PC-3 (cell line): ENCODE results near the gene HTR4. TPM values are rescaled to one million over a fixed set of nuclear protein-coding genes. Genes with fewer than 3 reads are reported as not detected.

ENCODE experiments used
- ATAC-seq: fragments of 200-7000 bp; cut with Tn5 transposase; 2 replicates; pipeline ENCODE4 v1.9.1; 2020; ENCODE audit warnings: mild to moderate bottlenecking, moderate library complexity
- BruUV-seq: library from RNA; stranded (reverse); fragments of 400-500 nt; replicated peaks from 2 replicates; lab custom pipeline; 2021; lab: Mats Ljungman, UMichigan
- CTCF ChIA-PET: fragments of 300-600 bp; sonication (Branson Sonifier 250); formaldehyde crosslinking; loops from one replicate; lab custom pipeline; 2022; ENCODE audit warnings: antibody characterized with exemption; lab: Charles Lee
- POLR2A ChIA-PET: fragments of 300-600 bp; sonication (Branson Sonifier 250); formaldehyde crosslinking; loops from one replicate; lab custom pipeline; 2022; ENCODE audit warnings: antibody characterized with exemption; ENCODE audit not compliant: unreplicated experiment; lab: Charles Lee
- DNase-seq: peaks from one replicate; pipeline ENCODE4 v3.0.0-alpha.2; 2015
- H2AFZ ChIP-seq: fragments of 300-600 bp; sonication (generic); 2 replicates; pipeline ENCODE4 v1.6.0; 2016; ENCODE audit warnings: antibody characterized with exemption, low read length
- H3F3A ChIP-seq: fragments of 300-600 bp; sonication (generic); one replicate; pipeline ENCODE4 v1.6.0; 2017; ENCODE audit warnings: antibody characterized with exemption, low read length, control low read depth, mild to moderate bottlenecking; ENCODE audit not compliant: unreplicated experiment
- H3K27ac ChIP-seq: fragments of 300-600 bp; sonication (generic); 2 replicates; pipeline ENCODE4 v1.5.1; 2016; ENCODE audit warnings: mild to moderate bottlenecking, low read length
- H3K27me3 ChIP-seq: fragments of 300-600 bp; sonication (generic); 2 replicates; pipeline ENCODE4 v1.6.1; 2016; ENCODE audit warnings: low read length, mixed read lengths
- H3K36me3 ChIP-seq: fragments of 300-600 bp; sonication (generic); 2 replicates; pipeline ENCODE4 v1.6.1; 2016; ENCODE audit warnings: low read depth, mixed run types, low read length, mixed read lengths
- H3K4me1 ChIP-seq: fragments of 300-600 bp; sonication (generic); 2 replicates; pipeline ENCODE4 v1.5.1; 2016; ENCODE audit warnings: low read length; ENCODE audit not compliant: insufficient read depth
- H3K4me2 ChIP-seq: fragments of 300-600 bp; sonication (generic); 2 replicates; pipeline ENCODE4 v1.6.0; 2016; ENCODE audit warnings: low read length
- H3K4me3 ChIP-seq: fragments of 300-600 bp; sonication (generic); 2 replicates; pipeline ENCODE4 v1.5.1; 2016; ENCODE audit warnings: mild to moderate bottlenecking, low read length, mixed read lengths
- H3K79me2 ChIP-seq: fragments of 300-600 bp; sonication (generic); 2 replicates; pipeline ENCODE4 v1.6.1; 2017; ENCODE audit warnings: low read length, mixed read lengths
- H3K9ac ChIP-seq: fragments of 300-600 bp; sonication (generic); 2 replicates; pipeline ENCODE4 v1.6.0; 2016; ENCODE audit warnings: mild to moderate bottlenecking, low read length
- H3K9me2 ChIP-seq: fragments of 300-600 bp; sonication (generic); replicated peaks from 2 replicates; pipeline ENCODE4 v1.6.1; 2016; ENCODE audit warnings: mixed run types, low read length, mixed read lengths
- H3K9me3 ChIP-seq: fragments of 300-600 bp; sonication (generic); 2 replicates; pipeline ENCODE4 v1.6.1; 2016; ENCODE audit warnings: low read length, mixed read lengths
- H4K20me1 ChIP-seq: fragments of 300-600 bp; sonication (generic); 2 replicates; pipeline ENCODE4 v1.6.1; 2016; ENCODE audit warnings: low read length, mixed read lengths
- CTCF ChIP-seq: fragments of 300-600 bp; sonication (generic); conservative IDR thresholded peaks from 2 replicates; pipeline ENCODE4 v1.5.1; 2017; ENCODE audit warnings: antibody characterized with exemption, low read depth, mild to moderate bottlenecking, low read length
- EZH2 ChIP-seq: fragments of 300-600 bp; sonication (generic); IDR thresholded peaks from one replicate; pipeline ENCODE4 v1.6.1; 2017; ENCODE audit warnings: antibody characterized with exemption, mild to moderate bottlenecking, low read length; ENCODE audit not compliant: unreplicated experiment
- EZH2phosphoT487 ChIP-seq: fragments of 300-600 bp; sonication (generic); IDR thresholded peaks from 2 replicates; pipeline ENCODE4 v1.6.1; 2018; ENCODE audit warnings: mild to moderate bottlenecking, antibody characterized with exemption, low read length, borderline replicate concordance
- intact Hi-C: fragments of 100-400 bp; cut with micrococcal nuclease; formaldehyde crosslinking; loops from 2 replicates; pipeline ENCODE4 v1.9.0; 2023
- total RNA-seq: library from RNA; depleted of rRNA; stranded (reverse); fragments of >200 nt; gene quantifications from 2 replicates; pipeline ENCODE4 v1.2.3, GENCODE V29; 2014

Gene HTR4
- total RNA-seq, 1 experiment from 2014 or later: not detected

GRCh38 chr5:148454576-148454975 lies 199.8 kb downstream of the HTR4 start:
- POLR2A ChIA-PET: no interaction called here
- Histone ChIP-seq H3K9ac (no peak overlapping the region), H3F3A (no peaks in the 10 kb centered on the region), H3K79me2 (no peaks in the 10 kb centered on the region), H3K4me2 (no peak overlapping the region), H3K36me3 (no peaks in the 10 kb centered on the region), H3K9me2 (no peaks in the 10 kb centered on the region), H3K27me3 (0 out of 2 replicates have a peak, but pooled peaks cover 6% of the 10 kb centered on the region), H3K27ac (no peak overlapping the region), H3K4me3 (no peak overlapping the region), H4K20me1 (no peaks in the 10 kb centered on the region), H3K9me3 (no peaks in the 10 kb centered on the region), H2AFZ (no peak overlapping the region), H3K4me1 (no peaks in the 10 kb centered on the region)
- CTCF ChIA-PET: interaction anchor here (0.5 kb wide), 1 partner anchor 930 kb away, joined by 3 read pairs; no protein-coding TSS in a partner anchor
- TF ChIP-seq EZH2phosphoT487 (no peak), EZH2 (no peak), CTCF (no peak)
- DNase-seq (no peak), ATAC-seq (no peak)
- no TSS peak for BruUV-seq
- intact Hi-C loops: no loop called here

- no peaks in the 10 kb centered on the region for H3K9me3 ChIP-seq
- H3K4me3 ChIP-seq: no peak overlapping the region
- H3K4me1 ChIP-seq: no peaks in the 10 kb centered on the region
- no peaks in the 10 kb centered on the region for H3K79me2 ChIP-seq
- no TSS peak for BruUV-seq
- no peak overlapping the region for H3K9ac ChIP-seq
- no peaks in the 10 kb centered on the region for H3F3A ChIP-seq
- intact Hi-C loops: no loop called here
- no peak overlapping the region for H3K27ac ChIP-seq
- ATAC-seq (no peak), DNase-seq (no peak)
- ChIA-PET POLR2A (no interaction called here), CTCF (interaction anchor here (0.7 to 1.1 kb wide), 2 partner anchors 278 to 279 kb away, joined by 4 read pairs; no protein-coding TSS in a partner anchor)
- no peaks in the 10 kb centered on the region for H3K9me2 ChIP-seq
- H3K36me3 ChIP-seq: no peaks in the 10 kb centered on the region
- 0 out of 2 replicates have a peak, but pooled peaks cover 4% of the 10 kb centered on the region for H3K27me3 ChIP-seq
- TF ChIP-seq EZH2 (no peak), CTCF (no peak)
- H4K20me1 ChIP-seq: no peaks in the 10 kb centered on the region
- no peak overlapping the region for H3K4me2 ChIP-seq
- H2AFZ ChIP-seq: no peak overlapping the region
Measured at GRCh38 chr5:148452499-148453193, 201.7 kb downstream of the HTR4 start.

GRCh38 chr5:148446611-148447010 lies 207.7 kb downstream of the HTR4 start:
- H3K27ac ChIP-seq: no peak overlapping the region
- H3K79me2 ChIP-seq: no peaks in the 10 kb centered on the region
- TF ChIP-seq EZH2phosphoT487 (no peak), CTCF (no peak), EZH2 (no peak)
- ATAC-seq (no peak), DNase-seq (no peak)
- no peak overlapping the region for H3K4me3 ChIP-seq
- CTCF ChIA-PET: interaction anchor here (1.2 kb wide), 1 partner anchor 284 kb away, joined by 3 read pairs; no protein-coding TSS in a partner anchor
- POLR2A ChIA-PET: no interaction called here
- H3K4me2 ChIP-seq: no peak overlapping the region
- intact Hi-C loops: no loop called here
- no TSS peak for BruUV-seq
- H3K9ac ChIP-seq: no peak overlapping the region
- H4K20me1 ChIP-seq: no peaks in the 10 kb centered on the region
- H3K9me3 ChIP-seq: no peaks in the 10 kb centered on the region
- H3K9me2 ChIP-seq: no peaks in the 10 kb centered on the region
- no peaks in the 10 kb centered on the region for H3K4me1 ChIP-seq
- H3K36me3 ChIP-seq: peaks cover 5% of the 10 kb centered on the region; the same call in 1 of the 2 replicates
- H2AFZ ChIP-seq: no peak overlapping the region
- H3K27me3 ChIP-seq: no peaks in the 10 kb centered on the region
- H3F3A ChIP-seq: no peaks in the 10 kb centered on the region
